HepG2 (cell line): ENCODE data around the gene DDX54. TPM values are rescaled to one million over a fixed set of nuclear protein-coding genes. Genes with fewer than 3 reads are reported as not detected.

ENCODE experiments used
- ATAC-seq: fragments of 200-7000 bp; cut with Tn5 transposase; 3 replicates; pipeline ENCODE4 v1.9.1; 2020; ENCODE audit warnings: mild to moderate bottlenecking, moderate library complexity
- BruUV-seq: library from RNA; stranded (reverse); fragments of 400-500 nt; replicated peaks from 2 replicates; lab custom pipeline; 2021; lab: Mats Ljungman, UMichigan
- CTCF ChIA-PET: fragments of 300-600 bp; formaldehyde crosslinking; extraction: SDS; loops from one replicate; lab custom pipeline; 2021; ENCODE audit warnings: low total read pairs, inconsistent platforms, low intra/inter-chr PET ratio; lab: Yijun Ruan, JAX
- POLR2A ChIA-PET: fragments of 350-600 bp; sonication (Branson Sonifier 250); formaldehyde crosslinking; loops from one replicate; lab custom pipeline; 2020; ENCODE audit warnings: antibody characterized with exemption, inconsistent platforms; lab: Yijun Ruan, JAX
- DNase-seq: peaks from one replicate; pipeline ENCODE4 v3.0.0-alpha.2; 2015; ENCODE audit warnings: low spot score
- FAIRE-seq: peaks from 3 replicates; lab custom pipeline; 2011; peaks lifted over from hg19 to GRCh38; lab: Jason Lieb, UNC
- H2AFZ ChIP-seq: one replicate; pipeline ENCODE4 v1.6.1; 2011; ENCODE audit warnings: low read length, inconsistent platforms
- H3K27ac ChIP-seq: fragments of 300-600 bp; 3 replicates; pipeline ENCODE4 v1.8.0; 2011; ENCODE audit warnings: mixed run types, mild to moderate bottlenecking, mixed read lengths, low read length, inconsistent platforms; ENCODE audit not compliant: insufficient read depth; ENCODE audit errors: extremely low read length
- H3K27me3 ChIP-seq, 2 experiments: fragments of 200-600 bp in 1 of 2; 2 replicates in 1 of 2; 3 replicates in 1 of 2; pipeline versions ENCODE4 v1.6.0 to v1.8.0; 2011; ENCODE audit warnings: low read length in 2 of 2, mild to moderate bottlenecking in 2 of 2, moderate library complexity in 2 of 2, inconsistent platforms in 1 of 2; ENCODE audit not compliant: insufficient read depth in 2 of 2, control insufficient read depth in 1 of 2
- H3K36me3 ChIP-seq, 2 experiments: fragments of 200-600 bp in 1 of 2; replicated peaks in 1 of 2; 2 replicates in 1 of 2; 3 replicates in 1 of 2; pipeline versions ENCODE4 v1.5.1 to v1.8.0; 2011; ENCODE audit warnings: low read length in 2 of 2, inconsistent platforms in 1 of 2; ENCODE audit not compliant: insufficient read depth in 2 of 2, control insufficient read depth in 1 of 2
- H3K4me1 ChIP-seq: 2 replicates; pipeline ENCODE4 v1.5.1; 2012; ENCODE audit warnings: low read length, inconsistent platforms; ENCODE audit not compliant: insufficient read depth
- H3K4me2 ChIP-seq: 2 replicates; pipeline ENCODE4 v1.6.0; 2011; ENCODE audit warnings: low read depth, low read length, inconsistent platforms
- H3K4me3 ChIP-seq, 3 experiments: fragments of 200-600 bp in 1 of 3; sonication (generic), shearing (Covaris generic) in 1 of 3; replicated peaks in 1 of 3; 2 replicates each; pipeline ENCODE4 v1.5.1; 2011 to 2016; ENCODE audit warnings: low read length in 3 of 3, inconsistent platforms in 2 of 3, low read depth in 2 of 3, mild to moderate bottlenecking in 2 of 3, control low read depth in 1 of 3, mixed read lengths in 1 of 3; ENCODE audit not compliant: insufficient read depth in 1 of 3
- H3K79me2 ChIP-seq: one replicate; pipeline ENCODE4 v1.6.1; 2011; ENCODE audit warnings: low read length, inconsistent platforms; ENCODE audit not compliant: insufficient read depth
- H3K9ac ChIP-seq: 2 replicates; pipeline ENCODE4 v1.6.0; 2011; ENCODE audit warnings: mild to moderate bottlenecking, low read depth, low read length, inconsistent platforms; ENCODE audit not compliant: insufficient read depth
- H3K9me3 ChIP-seq: 2 replicates; pipeline ENCODE4 v1.5.1; 2012; ENCODE audit warnings: mild to moderate bottlenecking, low read length
- H4K20me1 ChIP-seq: 2 replicates; pipeline ENCODE4 v1.6.0; 2011; ENCODE audit warnings: inconsistent platforms, mild to moderate bottlenecking, low read length, moderate library complexity; ENCODE audit not compliant: insufficient read depth
- E2F1 ChIP-seq: sonication (generic); formaldehyde crosslinking; IDR thresholded peaks from 2 replicates; pipeline ENCODE4 v1.5.0; 2020; ENCODE audit warnings: missing genetic modification reagents
- MNT ChIP-seq: fragments of 450-650 bp; IDR thresholded peaks from 2 replicates; pipeline ENCODE4 v1.6.1; 2016
- ZNF768 ChIP-seq: sonication (generic); formaldehyde crosslinking; IDR thresholded peaks from 2 replicates; pipeline ENCODE4 v1.4.0; 2020; ENCODE audit warnings: missing genetic modification reagents
- whole genome bisulfite sequencing: methylation state at CpG from one replicate; pipeline ENCODE4 v1.1.6; 2017; ENCODE audit warnings: low lambda C conversion rate; 5-methylcytosine and 5-hydroxymethylcytosine counted together
- in situ Hi-C: cut with HindIII; loops from 2 replicates; pipeline ENCODE4 v1.10.0; 2017; ENCODE audit warnings: low pct_unique_long_range_greater_than_20kb; ENCODE audit not compliant: extremely low pct_ligation_motif_present
- intact Hi-C: fragments of 100-400 bp; cut with micrococcal nuclease; formaldehyde crosslinking; loops from one replicate; pipeline ENCODE4 v1.10.0; 2022; ENCODE audit not compliant: unreplicated experiment
- polyA plus RNA-seq, 8 experiments: library from polyadenylated mRNA; depleted of rRNA in 3 of 8; stranded (reverse) in 7 of 8; unstranded in 1 of 8; fragments of >200 nt; fragmentation: Illumina TruSeq in 4 of 8; extraction: Trizol in 4 of 8; gene quantifications; 2 replicates each; pipeline versions ENCODE4 v1.2.1 to v1.2.3, GENCODE V29; 2011 to 2016; ENCODE audit warnings: low read depth in 4 of 8, missing spikeins in 1 of 8, mixed read lengths in 1 of 8; ENCODE audit not compliant: insufficient read depth in 1 of 8
- total RNA-seq, 5 experiments: library from RNA; depleted of rRNA; stranded (reverse); fragments of >200 nt; fragmentation: Illumina TruSeq; extraction: Trizol; gene quantifications; 2 replicates each; pipeline ENCODE4 v1.2.3, GENCODE V29; 2016; ENCODE audit warnings: low read depth in 1 of 5

Gene DDX54
- total and polyA plus RNA-seq, 2 of the 13 experiments (the other 11 are each of a cell fraction or from before 2014, with no cell fraction given): 59.7 to 61.1 TPM

- no peak for ATAC-seq
Measured at GRCh38 chr12:113129664-113130456, 55.4 kb downstream of the DDX54 start.

More at GRCh38 chr12:113129664-113130456, 55.4 kb downstream of the DDX54 start:
- H3K4me3 ChIP-seq: no peak overlapping the region
- H2AFZ ChIP-seq: no peak overlapping the region
- no peaks in the 10 kb centered on the region for H3K79me2 ChIP-seq
- FAIRE-seq (no peak), DNase-seq (no peak)
- ChIA-PET CTCF (no interaction called here), POLR2A (no interaction called here)
- H4K20me1 ChIP-seq: no peaks in the 10 kb centered on the region
- no peak overlapping the region for H3K27ac ChIP-seq
- no peaks in the 10 kb centered on the region for H3K4me1 ChIP-seq
- BruUV-seq: no TSS peak
- in situ Hi-C loops (no loop called here), intact Hi-C loops (no loop called here)
- no peak overlapping the region for H3K4me2 ChIP-seq
- TF ChIP-seq MNT: peak; percentile 97
- TF ChIP-seq ZNF768: 0 out of 2 replicates have a peak, but pooled peaks have one; percentile 55
- no peak for TF ChIP-seq E2F1
- WGBS: 65% methylated on average over 8 of the region's 17 CpGs
- no peak overlapping the region for H3K9ac ChIP-seq
- peaks cover 2 to 7% of the 10 kb centered on the region in 2 experiments; a peak in 1 of 5 replicates for H3K27me3 ChIP-seq
- H3K36me3 ChIP-seq: no peaks in the 10 kb centered on the region
- H3K9me3 ChIP-seq: no peaks in the 10 kb centered on the region
